Measurements from ENCODE around the gene TMOD1. TPM values are rescaled to one million over a fixed set of nuclear protein-coding genes. Genes with fewer than 3 reads are reported as not detected.
"Not testable (repeated sequence)": the region's sequence is repeated elsewhere in the genome, so short reads cannot be mapped to it uniquely, and the experiment has no call there.

The TMOD1 gene
- total RNA-seq, 1 donor from 2014 or later: 1.3 TPM

DNA sequence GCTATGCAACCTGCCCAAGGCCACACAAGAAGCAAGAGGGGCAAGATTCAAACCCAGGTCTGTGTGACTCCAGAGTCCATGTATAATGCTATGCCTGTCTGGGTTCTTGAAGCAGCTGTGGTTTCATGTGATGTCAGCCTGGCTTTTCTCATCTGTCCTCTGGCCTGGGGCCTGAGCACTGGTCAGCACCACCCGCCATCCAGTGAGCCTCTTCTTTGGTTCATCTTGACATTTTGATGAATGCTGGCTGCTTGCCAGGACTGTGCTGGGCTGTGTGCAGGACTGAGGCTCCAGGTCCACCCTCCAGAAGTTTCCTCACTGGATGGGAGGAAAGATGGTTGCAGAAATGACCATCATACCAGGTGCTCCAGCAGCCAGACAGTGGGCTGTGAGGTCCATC is 70.2 kb downstream of the TMOD1 start:
- TF ChIP-seq, protein P1, sequence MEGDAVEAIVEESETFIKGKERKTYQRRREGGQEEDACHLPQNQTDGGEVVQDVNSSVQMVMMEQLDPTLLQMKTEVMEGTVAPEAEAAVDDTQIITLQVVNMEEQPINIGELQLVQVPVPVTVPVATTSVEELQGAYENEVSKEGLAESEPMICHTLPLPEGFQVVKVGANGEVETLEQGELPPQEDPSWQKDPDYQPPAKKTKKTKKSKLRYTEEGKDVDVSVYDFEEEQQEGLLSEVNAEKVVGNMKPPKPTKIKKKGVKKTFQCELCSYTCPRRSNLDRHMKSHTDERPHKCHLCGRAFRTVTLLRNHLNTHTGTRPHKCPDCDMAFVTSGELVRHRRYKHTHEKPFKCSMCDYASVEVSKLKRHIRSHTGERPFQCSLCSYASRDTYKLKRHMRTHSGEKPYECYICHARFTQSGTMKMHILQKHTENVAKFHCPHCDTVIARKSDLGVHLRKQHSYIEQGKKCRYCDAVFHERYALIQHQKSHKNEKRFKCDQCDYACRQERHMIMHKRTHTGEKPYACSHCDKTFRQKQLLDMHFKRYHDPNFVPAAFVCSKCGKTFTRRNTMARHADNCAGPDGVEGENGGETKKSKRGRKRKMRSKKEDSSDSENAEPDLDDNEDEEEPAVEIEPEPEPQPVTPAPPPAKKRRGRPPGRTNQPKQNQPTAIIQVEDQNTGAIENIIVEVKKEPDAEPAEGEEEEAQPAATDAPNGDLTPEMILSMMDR (IDR thresholded peaks at IDR 0.05): no peak
- no peaks in the 10 kb centered on the region for H3K9me3 Mint-ChIP-seq (ENCODE audit: low read depth)
- no peak overlapping the region for H3K4me3 Mint-ChIP-seq (ENCODE audit: unreplicated experiment)
- H3K36me3 Mint-ChIP-seq (ENCODE audit: low read depth): peaks cover 2% of the 10 kb centered on the region
- no peak for DNase-seq (ENCODE audit: low spot score)
- H3K4me1 Mint-ChIP-seq (ENCODE audit: low read depth): no peaks in the 10 kb centered on the region
- H3K27ac Mint-ChIP-seq (ENCODE audit: unreplicated experiment): no peak overlapping the region
- peaks cover 26% of the 10 kb centered on the region for H3K27me3 Mint-ChIP-seq (ENCODE audit: low read depth)

DNA sequence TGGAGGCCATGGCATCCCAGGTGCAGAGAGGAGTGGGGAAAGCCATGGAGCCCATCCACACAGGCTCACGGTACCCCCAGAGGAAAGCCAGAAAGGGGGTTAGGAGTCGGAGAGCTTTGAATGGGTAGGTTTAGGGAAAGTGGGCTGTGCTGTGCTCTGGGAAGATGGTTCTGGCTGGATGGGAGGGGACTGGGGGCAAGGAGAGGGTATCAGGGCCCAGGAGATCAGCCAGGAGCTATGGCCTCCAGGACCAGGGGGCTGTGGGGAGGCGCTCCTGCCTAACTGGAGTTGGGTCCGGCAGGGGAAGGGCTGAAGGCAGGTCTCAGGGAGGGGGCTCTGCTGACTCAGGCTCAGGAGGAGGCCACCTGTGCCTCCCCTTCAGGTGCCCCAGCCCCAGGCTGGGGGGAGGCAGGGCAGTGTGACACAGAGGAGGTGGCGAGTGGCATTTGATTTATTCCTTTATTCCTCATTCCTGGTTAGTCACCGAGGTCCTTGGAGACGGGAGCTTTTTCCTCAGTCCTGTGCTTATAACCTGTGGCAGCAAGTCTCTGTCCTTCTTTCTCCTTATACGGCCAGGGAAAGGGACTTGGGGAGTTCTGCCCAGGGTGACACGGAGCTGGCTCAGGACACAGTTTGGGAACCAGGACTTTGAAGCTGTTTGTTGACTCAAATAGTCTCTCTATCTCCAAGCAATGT is 70.9 kb downstream of the TMOD1 start:
- H3K27me3 Mint-ChIP-seq (ENCODE audit: low read depth): peaks cover 29% of the 10 kb centered on the region
- no peak for DNase-seq (ENCODE audit: low spot score)
- peaks cover 2% of the 10 kb centered on the region for H3K36me3 Mint-ChIP-seq (ENCODE audit: low read depth)
- no peaks in the 10 kb centered on the region for H3K9me3 Mint-ChIP-seq (ENCODE audit: low read depth)
- TF ChIP-seq, protein P1 (IDR thresholded peaks at IDR 0.05): no peak
- no peak overlapping the region for H3K27ac Mint-ChIP-seq (ENCODE audit: unreplicated experiment)
- H3K4me1 Mint-ChIP-seq (ENCODE audit: low read depth): no peaks in the 10 kb centered on the region
- H3K4me3 Mint-ChIP-seq (ENCODE audit: unreplicated experiment): no peak overlapping the region

DNA sequence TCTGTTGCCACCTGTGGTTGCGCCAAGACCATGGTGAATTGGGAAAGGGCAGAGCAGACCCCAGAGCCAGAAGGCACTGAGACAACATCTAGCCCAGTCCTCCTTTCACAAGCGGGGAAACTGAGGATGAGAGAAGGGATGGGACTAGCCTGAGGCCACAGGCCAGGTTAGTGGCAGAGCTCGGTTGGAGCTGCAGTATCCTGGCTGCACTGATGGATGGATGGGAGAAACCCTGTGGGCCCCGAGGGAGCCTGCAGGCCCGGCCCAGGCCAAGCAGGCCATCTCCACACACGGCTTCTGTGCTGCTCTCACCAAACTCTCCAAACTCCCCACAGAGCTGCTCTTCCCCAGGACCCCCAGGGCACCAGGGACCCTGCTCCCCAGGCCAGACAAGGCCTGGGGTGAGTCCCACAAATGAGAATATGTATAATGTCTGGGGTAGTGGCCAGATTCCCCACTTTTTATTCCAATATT is 71.5 kb downstream of the TMOD1 start:
- Mint-ChIP-seq H3K27me3 (ENCODE audit: low read depth) (peaks cover 28% of the 10 kb centered on the region), H3K9me3 (ENCODE audit: low read depth) (no peaks in the 10 kb centered on the region), H3K27ac (ENCODE audit: unreplicated experiment) (no peak overlapping the region), H3K4me1 (ENCODE audit: low read depth) (no peaks in the 10 kb centered on the region), H3K36me3 (ENCODE audit: low read depth) (peaks cover 2% of the 10 kb centered on the region), H3K4me3 (ENCODE audit: unreplicated experiment) (no peak overlapping the region)
- TF ChIP-seq, protein P1 (IDR thresholded peaks at IDR 0.05): no peak
- no peak for DNase-seq (ENCODE audit: low spot score)

DNA sequence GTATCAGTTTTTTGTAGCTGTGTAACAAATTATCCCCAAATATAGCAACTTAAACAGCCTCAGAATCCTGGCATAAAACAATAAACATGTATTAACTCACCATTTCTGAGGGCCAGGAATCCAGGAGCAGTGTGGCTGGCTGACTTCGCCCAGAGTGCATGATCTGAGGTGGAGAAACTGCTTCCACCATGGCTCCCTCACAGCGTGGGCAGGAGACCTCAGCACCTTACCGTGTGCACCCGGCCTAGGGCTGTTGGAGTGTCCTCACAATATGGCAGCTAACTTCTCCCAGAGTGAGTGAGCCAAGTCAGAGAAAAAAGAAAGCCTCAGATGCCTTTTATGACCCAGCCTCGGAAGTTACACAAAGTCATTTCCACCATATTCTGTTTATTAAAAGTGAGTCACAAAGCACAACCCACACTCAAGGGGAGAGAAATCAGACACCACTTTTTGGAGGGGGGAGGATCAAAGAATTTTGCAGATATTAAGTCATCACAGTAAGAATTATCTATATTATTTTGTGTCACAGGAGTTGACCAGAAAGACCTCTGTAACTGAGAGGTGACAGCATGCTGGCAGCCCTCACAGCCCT is 72.1 kb downstream of the TMOD1 start:
- Mint-ChIP-seq H3K9me3 (ENCODE audit: low read depth) (no peaks in the 10 kb centered on the region), H3K27ac (ENCODE audit: unreplicated experiment) (no peak overlapping the region), H3K4me1 (ENCODE audit: low read depth) (no peaks in the 10 kb centered on the region), H3K36me3 (ENCODE audit: low read depth) (peaks cover 2% of the 10 kb centered on the region), H3K27me3 (ENCODE audit: low read depth) (peaks cover 27% of the 10 kb centered on the region), H3K4me3 (ENCODE audit: unreplicated experiment) (no peak overlapping the region)
- TF ChIP-seq, protein P1 (IDR thresholded peaks at IDR 0.05): no peak
- no peak for DNase-seq (ENCODE audit: low spot score)

DNA sequence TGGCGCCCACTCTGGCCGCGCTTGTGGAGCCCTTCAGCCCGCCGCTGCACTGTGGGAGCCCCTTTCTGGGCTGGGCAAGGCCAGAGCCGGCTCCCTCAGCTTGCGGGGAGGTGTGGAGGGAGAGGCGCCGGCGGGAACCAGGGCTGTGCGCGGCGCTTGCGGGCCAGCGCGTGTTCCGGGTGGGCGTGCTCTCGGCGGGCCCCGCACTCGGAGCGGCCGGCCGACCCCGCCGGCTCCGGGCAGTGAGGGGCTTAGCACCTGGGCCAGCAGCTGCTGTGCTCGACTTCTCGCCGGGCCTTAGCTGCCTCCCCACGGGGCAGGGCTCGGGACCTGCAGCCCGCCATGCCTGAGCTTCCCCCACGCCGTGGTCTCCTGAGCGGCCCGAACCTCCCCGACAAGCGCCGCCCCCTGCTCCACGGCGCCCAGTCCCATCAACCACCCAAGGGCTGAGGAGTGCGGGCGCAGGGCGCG is 72.7 kb downstream of the TMOD1 start:
- H3K4me3 Mint-ChIP-seq (ENCODE audit: unreplicated experiment); H3K4me1 Mint-ChIP-seq (ENCODE audit: low read depth); H3K27ac Mint-ChIP-seq (ENCODE audit: unreplicated experiment); H3K36me3 Mint-ChIP-seq (ENCODE audit: low read depth); DNase-seq (ENCODE audit: low spot score); H3K9me3 Mint-ChIP-seq (ENCODE audit: low read depth): not testable (repeated sequence)
- peaks cover 26% of the 10 kb centered on the region for H3K27me3 Mint-ChIP-seq (ENCODE audit: low read depth)

DNA sequence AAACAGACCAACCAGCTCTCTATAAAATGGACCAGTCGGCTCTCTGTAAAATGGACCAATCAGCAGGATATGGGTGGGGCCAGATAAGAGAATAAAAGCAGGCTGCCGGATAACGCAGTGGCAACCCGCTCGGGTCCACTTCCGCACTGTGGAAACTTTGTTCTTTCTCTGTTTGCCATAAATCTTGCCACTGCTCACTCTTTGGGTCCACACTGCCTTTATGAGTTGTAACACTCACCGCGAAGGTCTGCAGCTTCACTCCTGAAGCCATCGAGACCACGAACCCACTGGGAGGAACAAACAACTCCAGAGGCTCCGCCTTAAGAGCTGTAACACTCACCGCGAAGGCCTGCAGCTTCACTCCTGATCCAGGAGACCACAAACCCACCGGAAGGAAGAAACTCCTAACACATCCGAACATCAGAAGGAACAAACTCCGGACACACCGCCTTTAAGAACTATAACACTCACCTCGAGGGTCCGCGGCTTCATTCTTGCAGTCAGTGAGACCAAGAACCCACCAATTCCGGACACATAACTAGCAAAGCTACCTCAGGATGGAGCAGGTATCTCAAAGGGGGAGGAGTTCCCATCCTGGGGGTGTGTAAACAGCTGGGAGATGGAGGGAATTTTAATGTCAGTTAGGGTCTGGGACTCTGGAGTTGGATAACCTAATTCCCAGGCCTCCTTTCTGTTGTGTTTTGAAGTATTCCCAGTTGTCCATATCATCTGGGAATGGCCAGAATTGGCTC is 73.6 kb downstream of the TMOD1 start:
- not testable (repeated sequence) for H3K27ac Mint-ChIP-seq (ENCODE audit: unreplicated experiment); H3K9me3 Mint-ChIP-seq (ENCODE audit: low read depth); DNase-seq (ENCODE audit: low spot score); H3K4me3 Mint-ChIP-seq (ENCODE audit: unreplicated experiment); H3K36me3 Mint-ChIP-seq (ENCODE audit: low read depth); H3K4me1 Mint-ChIP-seq (ENCODE audit: low read depth)
- H3K27me3 Mint-ChIP-seq (ENCODE audit: low read depth): peaks cover 26% of the 10 kb centered on the region
